Gastroesophageal sphincter (tissue), 3 donors: ENCODE results near the gene RUFY4.

ENCODE experiments used
- CTCF ChIP-seq, 4 experiments: fragments of 200-600 bp in 2 of 4; fragments of 450-650 bp in 2 of 4; sonication (generic) in 1 of 4; IDR thresholded peaks; one replicate each; pipeline ENCODE4 v1.5.1; 2017 to 2019; ENCODE audit warnings: antibody characterized with exemption in 4 of 4, mild to moderate bottlenecking in 2 of 4, moderate library complexity in 2 of 4
- EP300 ChIP-seq: sonication (generic); formaldehyde crosslinking; IDR thresholded peaks from one replicate; pipeline ENCODE4 v1.6.1; 2017; ENCODE audit warnings: antibody characterized with exemption, mild to moderate bottlenecking

- TF ChIP-seq EP300, result no peak
- no peak for TF ChIP-seq CTCF (IDR thresholded peaks at IDR 0.05)
Measured at GRCh38 chr2:218021536-218022071, 47.4 kb upstream of the RUFY4 start.
